DOHH2 (cell line): ENCODE measurements around the gene STARD3.

Experiments used
- EZH2phosphoT487 ChIP-seq: fragments of 200-600 bp; sonication (generic); IDR thresholded peaks from 2 replicates; pipeline ENCODE4 v1.6.1; 2017; ENCODE audit warnings: borderline replicate concordance, mild to moderate bottlenecking, antibody characterized with exemption, low read length, moderate library complexity, mixed read lengths
- TF ChIP-seq, protein P1 (sequence below): fragments of 200-600 bp; sonication (generic); IDR thresholded peaks from one replicate; pipeline ENCODE4 v1.5.1; 2014; ENCODE audit warnings: antibody characterized with exemption, mild to moderate bottlenecking, low read depth, low read length; ENCODE audit not compliant: poor library complexity, severe bottlenecking

DNA sequence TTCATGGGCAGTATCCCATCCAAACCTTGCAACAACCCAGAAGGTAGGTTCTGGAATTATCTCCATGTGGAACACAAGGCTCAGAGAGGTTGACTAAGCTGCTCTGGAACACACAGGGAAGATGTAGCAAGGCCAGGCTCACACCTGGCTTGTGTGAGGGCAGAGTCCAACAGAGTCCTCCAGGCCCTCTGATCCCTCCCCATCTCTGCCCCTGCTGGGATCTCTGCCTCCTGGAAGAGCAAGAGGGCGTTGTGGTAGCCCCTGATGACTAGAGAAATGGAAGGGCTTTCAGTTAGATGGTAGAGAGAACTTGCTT lies 17.2 kb upstream of the STARD3 start:
- TF ChIP-seq, protein P1, sequence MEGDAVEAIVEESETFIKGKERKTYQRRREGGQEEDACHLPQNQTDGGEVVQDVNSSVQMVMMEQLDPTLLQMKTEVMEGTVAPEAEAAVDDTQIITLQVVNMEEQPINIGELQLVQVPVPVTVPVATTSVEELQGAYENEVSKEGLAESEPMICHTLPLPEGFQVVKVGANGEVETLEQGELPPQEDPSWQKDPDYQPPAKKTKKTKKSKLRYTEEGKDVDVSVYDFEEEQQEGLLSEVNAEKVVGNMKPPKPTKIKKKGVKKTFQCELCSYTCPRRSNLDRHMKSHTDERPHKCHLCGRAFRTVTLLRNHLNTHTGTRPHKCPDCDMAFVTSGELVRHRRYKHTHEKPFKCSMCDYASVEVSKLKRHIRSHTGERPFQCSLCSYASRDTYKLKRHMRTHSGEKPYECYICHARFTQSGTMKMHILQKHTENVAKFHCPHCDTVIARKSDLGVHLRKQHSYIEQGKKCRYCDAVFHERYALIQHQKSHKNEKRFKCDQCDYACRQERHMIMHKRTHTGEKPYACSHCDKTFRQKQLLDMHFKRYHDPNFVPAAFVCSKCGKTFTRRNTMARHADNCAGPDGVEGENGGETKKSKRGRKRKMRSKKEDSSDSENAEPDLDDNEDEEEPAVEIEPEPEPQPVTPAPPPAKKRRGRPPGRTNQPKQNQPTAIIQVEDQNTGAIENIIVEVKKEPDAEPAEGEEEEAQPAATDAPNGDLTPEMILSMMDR: no peak
- no peak for TF ChIP-seq EZH2phosphoT487
